ENCODE measurements around the gene USP32.
A peak's percentile ranks its signal among the peaks of the same experiment; 100 is the strongest.

USP32 gene

DNA sequence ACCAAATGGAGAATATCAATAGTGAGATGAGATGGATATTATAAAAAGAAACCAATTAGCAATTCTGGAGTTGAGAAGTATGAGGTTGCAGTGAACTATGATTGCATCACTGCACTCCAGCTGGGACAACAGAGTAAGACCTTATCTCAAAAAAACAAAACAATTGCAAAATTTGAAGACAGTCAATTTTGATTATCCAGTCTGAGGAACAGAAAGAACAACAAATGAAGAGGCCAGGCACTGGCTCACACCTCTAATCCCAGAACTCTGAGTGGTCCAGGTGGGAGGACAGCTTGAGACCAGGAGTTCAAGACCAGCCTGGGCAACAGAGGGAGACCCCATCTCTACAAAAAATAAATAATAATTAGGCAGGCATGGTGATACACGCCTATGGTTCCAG, 35.0 kb downstream of the USP32 start:
- in situ Hi-C loops (cut with HindIII; ENCODE audit: low sequenced_read_pairs) = no loop called here
- TF ChIP-seq, protein P1, sequence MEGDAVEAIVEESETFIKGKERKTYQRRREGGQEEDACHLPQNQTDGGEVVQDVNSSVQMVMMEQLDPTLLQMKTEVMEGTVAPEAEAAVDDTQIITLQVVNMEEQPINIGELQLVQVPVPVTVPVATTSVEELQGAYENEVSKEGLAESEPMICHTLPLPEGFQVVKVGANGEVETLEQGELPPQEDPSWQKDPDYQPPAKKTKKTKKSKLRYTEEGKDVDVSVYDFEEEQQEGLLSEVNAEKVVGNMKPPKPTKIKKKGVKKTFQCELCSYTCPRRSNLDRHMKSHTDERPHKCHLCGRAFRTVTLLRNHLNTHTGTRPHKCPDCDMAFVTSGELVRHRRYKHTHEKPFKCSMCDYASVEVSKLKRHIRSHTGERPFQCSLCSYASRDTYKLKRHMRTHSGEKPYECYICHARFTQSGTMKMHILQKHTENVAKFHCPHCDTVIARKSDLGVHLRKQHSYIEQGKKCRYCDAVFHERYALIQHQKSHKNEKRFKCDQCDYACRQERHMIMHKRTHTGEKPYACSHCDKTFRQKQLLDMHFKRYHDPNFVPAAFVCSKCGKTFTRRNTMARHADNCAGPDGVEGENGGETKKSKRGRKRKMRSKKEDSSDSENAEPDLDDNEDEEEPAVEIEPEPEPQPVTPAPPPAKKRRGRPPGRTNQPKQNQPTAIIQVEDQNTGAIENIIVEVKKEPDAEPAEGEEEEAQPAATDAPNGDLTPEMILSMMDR (IDR thresholded peaks at IDR 0.05; ENCODE audit: low read depth, low read length) = no peak

DNA sequence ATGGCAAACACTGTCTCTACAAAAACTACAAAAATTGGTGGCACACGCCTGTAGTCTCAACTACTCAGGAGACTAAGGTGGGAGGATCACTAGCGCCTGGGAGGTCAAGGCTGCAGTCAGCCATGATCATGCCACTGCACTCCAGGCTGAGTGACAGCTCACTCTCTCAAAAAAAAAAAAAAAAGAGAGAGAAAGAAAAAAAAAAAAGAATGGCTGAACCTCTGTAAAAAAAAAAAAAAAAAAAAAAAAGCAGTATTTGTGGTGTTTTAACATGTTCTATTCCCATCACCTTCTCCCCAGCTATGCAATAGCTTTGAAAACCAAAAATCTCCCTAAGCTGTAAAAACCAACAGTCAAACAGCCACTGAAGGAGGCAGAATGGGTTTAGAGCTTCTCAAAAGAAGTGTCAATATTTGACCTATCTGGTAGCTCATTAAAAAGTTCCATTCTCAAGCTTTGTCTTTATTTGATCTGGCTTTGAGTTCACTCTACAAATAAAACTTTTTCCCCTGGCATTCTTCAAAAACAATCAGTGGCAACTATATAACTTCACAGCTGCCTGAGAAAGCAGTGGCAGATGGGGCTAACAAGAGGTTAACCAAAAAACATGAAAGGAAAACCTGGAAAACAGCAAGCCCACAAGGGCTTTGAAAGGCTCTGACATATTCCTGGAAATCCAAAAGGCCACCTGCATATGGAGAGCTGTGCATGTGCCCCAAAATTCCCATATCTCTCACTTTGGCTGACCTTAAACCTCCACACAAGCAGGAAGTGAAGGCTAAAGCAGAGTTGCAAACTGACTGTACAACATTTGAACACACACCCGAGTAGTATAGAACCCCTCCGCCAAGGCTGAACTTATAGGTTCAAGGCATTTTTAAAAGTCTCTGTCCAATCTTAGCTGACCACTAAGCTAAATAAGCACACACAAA, 36.0 kb downstream of the USP32 start:
- no peak overlapping the region for H3K4me3 ChIP-seq (ENCODE audit: low read depth, low read length)
- in situ Hi-C loops (cut with HindIII; ENCODE audit: low sequenced_read_pairs) = no loop called here
- TF ChIP-seq, protein P1 (IDR thresholded peaks at IDR 0.05; ENCODE audit: low read depth, low read length) = no peak
- no peak for DNase-seq (ENCODE audit: low read depth, low spot score)

More for the DNA sequence above, 35.0 kb downstream of the USP32 start:
- peak; percentile 35 for DNase-seq (ENCODE audit: low read depth, low spot score)
- H3K4me3 ChIP-seq (ENCODE audit: low read depth, low read length) = no peak overlapping the region

- in situ Hi-C loops (cut with HindIII; ENCODE audit: low sequenced_read_pairs) = no loop called here
- peak; percentile 83 for DNase-seq (ENCODE audit: low read depth, low spot score)
Measured at GRCh38 chr17:60354223-60354622, 37.7 kb downstream of the USP32 start.

GRCh38 chr17:60353773-60354172, 38.2 kb downstream of the USP32 start:
- no peak for DNase-seq (ENCODE audit: low read depth, low spot score)
- TF ChIP-seq, protein P1 (IDR thresholded peaks at IDR 0.05; ENCODE audit: low read depth, low read length) = no peak
- in situ Hi-C loops (cut with HindIII; ENCODE audit: low sequenced_read_pairs) = no loop called here
- no peak overlapping the region for H3K4me3 ChIP-seq (ENCODE audit: low read depth, low read length)

More at GRCh38 chr17:60354223-60354622, 37.7 kb downstream of the USP32 start:
- TF ChIP-seq, protein P1 (IDR thresholded peaks at IDR 0.05; ENCODE audit: low read depth, low read length) = no peak
- no peak overlapping the region for H3K4me3 ChIP-seq (ENCODE audit: low read depth, low read length)

- H3K4me3 ChIP-seq (ENCODE audit: low read depth, low read length) = no peak overlapping the region
- in situ Hi-C loops (cut with HindIII; ENCODE audit: low sequenced_read_pairs) = no loop called here
- DNase-seq (ENCODE audit: low read depth, low spot score) = no peak
- TF ChIP-seq, protein P1 (IDR thresholded peaks at IDR 0.05; ENCODE audit: low read depth, low read length) = no peak
Measured at GRCh38 chr17:60352569-60352968, 39.4 kb downstream of the USP32 start.

DNA sequence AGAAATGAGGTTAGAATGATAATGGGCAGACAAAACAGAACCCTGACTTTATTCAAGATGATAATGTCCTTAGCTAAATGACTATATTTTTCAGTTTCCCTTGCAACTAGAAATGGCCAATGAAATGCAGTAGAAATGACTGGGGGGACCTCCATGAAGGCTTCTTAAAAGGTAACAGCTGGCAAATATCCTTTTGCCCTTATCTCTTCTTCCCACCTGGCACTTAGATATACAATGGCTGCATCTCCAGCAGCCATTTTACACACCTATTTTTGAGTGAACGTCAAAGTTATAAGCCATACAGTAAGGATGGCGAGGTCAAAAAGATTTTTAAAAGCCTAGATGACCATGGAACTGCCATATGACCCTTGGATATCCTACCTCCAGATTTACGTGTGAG, 39.9 kb downstream of the USP32 start:
- H3K4me3 ChIP-seq (ENCODE audit: low read depth, low read length) = no peak overlapping the region
- TF ChIP-seq, protein P1 (IDR thresholded peaks at IDR 0.05; ENCODE audit: low read depth, low read length) = no peak
- no peak for DNase-seq (ENCODE audit: low read depth, low spot score)
- in situ Hi-C loops (cut with HindIII; ENCODE audit: low sequenced_read_pairs) = no loop called here

Data from astrocyte of the spinal cord (primary cell).